SK-N-SH (cell line): ENCODE results near the gene RPS6KB2. TPM values are rescaled to one million over a fixed set of nuclear protein-coding genes. Genes with fewer than 3 reads are reported as not detected.

ENCODE experiments used
- CTCF ChIA-PET: fragments of 300-600, 350-600 bp; formaldehyde crosslinking; extraction: SDS; loops from one replicate; lab custom pipeline; 2021; lab: Yijun Ruan, JAX
- POLR2A ChIA-PET: fragments of 350-600 bp; sonication (Branson Sonifier 250); formaldehyde crosslinking; extraction: SDS; loops from one replicate; lab custom pipeline; 2020; ENCODE audit warnings: antibody characterized with exemption, inconsistent platforms; lab: Yijun Ruan, JAX
- DNase-seq: peaks from one replicate; pipeline ENCODE4 v3.0.0; 2012
- H2AFZ ChIP-seq: fragments of 200-600 bp; sonication (generic); 2 replicates; pipeline ENCODE4 v1.8.1; 2016; ENCODE audit warnings: antibody characterized with exemption, mild to moderate bottlenecking, low read depth
- H3F3A ChIP-seq: fragments of 200-600 bp; sonication (generic); replicated peaks from 2 replicates; pipeline ENCODE3; 2016; ENCODE audit warnings: antibody characterized with exemption, mild to moderate bottlenecking; ENCODE audit not compliant: insufficient read depth
- H3K27ac ChIP-seq, 2 experiments: fragments of 200-500 bp in 1 of 2; fragments of 200-600 bp in 1 of 2; sonication (Bioruptor generic) in 1 of 2; sonication (generic), shearing (Covaris generic) in 1 of 2; 2 replicates each; pipeline versions ENCODE4 v1.5.1 to v1.6.1; 2014 to 2016; ENCODE audit warnings: low read depth in 2 of 2, inconsistent platforms in 1 of 2, low read length in 1 of 2, mild to moderate bottlenecking in 1 of 2, mixed read lengths in 1 of 2
- H3K27me3 ChIP-seq: fragments of 200-600 bp; sonication (generic), shearing (Covaris generic); 2 replicates; pipeline ENCODE4 v1.6.1; 2016; ENCODE audit warnings: mixed run types; ENCODE audit not compliant: insufficient read depth
- H3K36me3 ChIP-seq, 2 experiments: fragments of 200-500 bp in 1 of 2; fragments of 200-600 bp in 1 of 2; sonication (Bioruptor generic) in 1 of 2; sonication (generic) in 1 of 2; replicated peaks in 1 of 2; 2 replicates each; pipeline versions ENCODE3 to v1.5.1; 2014 to 2016; ENCODE audit warnings: low read length in 1 of 2, mild to moderate bottlenecking in 1 of 2; ENCODE audit not compliant: insufficient read depth in 2 of 2, control insufficient read depth in 1 of 2
- H3K4me1 ChIP-seq, 2 experiments: fragments of 200-500 bp in 1 of 2; fragments of 200-600 bp in 1 of 2; sonication (Bioruptor generic) in 1 of 2; sonication (generic), shearing (Covaris generic) in 1 of 2; 2 replicates each; pipeline versions ENCODE4 v1.5.1 to v1.6.1; 2014 to 2016; ENCODE audit warnings: low read depth in 1 of 2, low read length in 1 of 2, mixed run types in 1 of 2; ENCODE audit not compliant: insufficient read depth in 2 of 2, control insufficient read depth in 1 of 2
- H3K4me2 ChIP-seq: fragments of 200-600 bp; sonication (generic), shearing (Covaris generic); 2 replicates; pipeline ENCODE4 v1.6.1; 2017; ENCODE audit warnings: mixed run types
- H3K4me3 ChIP-seq, 2 experiments: fragments of 200-500 bp in 1 of 2; fragments of 200-600 bp in 1 of 2; sonication (Bioruptor generic) in 1 of 2; sonication (generic), shearing (Covaris generic) in 1 of 2; 2 replicates each; pipeline versions ENCODE4 v1.5.1 to v1.8.1; 2014 to 2016; ENCODE audit warnings: low read depth in 2 of 2, inconsistent platforms in 1 of 2, low read length in 1 of 2, mild to moderate bottlenecking in 1 of 2, mixed read lengths in 1 of 2, moderate library complexity in 1 of 2
- H3K79me2 ChIP-seq: fragments of 200-600 bp; sonication (generic); 2 replicates; pipeline ENCODE4 v1.8.1; 2017; ENCODE audit warnings: mild to moderate bottlenecking; ENCODE audit not compliant: insufficient read depth
- H3K9ac ChIP-seq: fragments of 200-600 bp; sonication (generic); 2 replicates; pipeline ENCODE4 v1.6.1; 2017; ENCODE audit warnings: mixed run types
- H3K9me2 ChIP-seq: fragments of 200-600 bp; sonication (generic); 2 replicates; pipeline ENCODE4 v1.6.1; 2017; ENCODE audit warnings: mixed run types
- H3K9me3 ChIP-seq: fragments of 200-600 bp; sonication (generic); 2 replicates; pipeline ENCODE4 v1.6.1; 2017; ENCODE audit warnings: mixed run types, mild to moderate bottlenecking, moderate library complexity
- H4K20me1 ChIP-seq: fragments of 200-600 bp; sonication (generic); 2 replicates; pipeline ENCODE4 v1.6.1; 2017; ENCODE audit warnings: mild to moderate bottlenecking, mixed run types; ENCODE audit not compliant: insufficient read depth
- ELF1 ChIP-seq: IDR thresholded peaks from 2 replicates; pipeline ENCODE4 v1.4.0; 2012
- FOSL2 ChIP-seq: IDR thresholded peaks from 2 replicates; pipeline ENCODE4 v1.4.0; 2012; ENCODE audit warnings: low read depth, mild to moderate bottlenecking, moderate library complexity, borderline replicate concordance
- GABPA ChIP-seq: IDR thresholded peaks from 2 replicates; pipeline ENCODE4 v1.4.0; 2012; ENCODE audit warnings: low read depth, mild to moderate bottlenecking
- GATA2 ChIP-seq: sonication (generic); formaldehyde crosslinking; IDR thresholded peaks from 2 replicates; pipeline ENCODE4 v1.5.0; 2020; ENCODE audit warnings: mild to moderate bottlenecking, missing genetic modification reagents
- NRF1 ChIP-seq: IDR thresholded peaks from 2 replicates; pipeline ENCODE4 v1.6.1; 2012; ENCODE audit warnings: low read depth, mild to moderate bottlenecking, low read length
- PBX3 ChIP-seq: IDR thresholded peaks from 2 replicates; pipeline ENCODE4; 2012
- RAD21 ChIP-seq: IDR thresholded peaks from 2 replicates; pipeline ENCODE4 v1.6.1; 2012; ENCODE audit warnings: mild to moderate bottlenecking, low read length
- RFX5 ChIP-seq: IDR thresholded peaks from 2 replicates; pipeline ENCODE4 v1.6.1; 2012; ENCODE audit warnings: mild to moderate bottlenecking, improper control_type of control experiment, low read length
- USF1 ChIP-seq: IDR thresholded peaks from 2 replicates; pipeline ENCODE4 v1.4.0; 2012; ENCODE audit warnings: low read depth, borderline replicate concordance
- ZBTB33 ChIP-seq: IDR thresholded peaks from 2 replicates; pipeline ENCODE4 v1.4.0; 2012; ENCODE audit warnings: low read depth, borderline replicate concordance
- WGBS: methylation state at CpG from one replicate; pipeline ENCODE4 v1.1.6; 2017; ENCODE audit warnings: low lambda C conversion rate; 5-methylcytosine and 5-hydroxymethylcytosine counted together
- polyA plus RNA-seq, 3 experiments: library from polyadenylated mRNA; depleted of rRNA; stranded (reverse); fragments of >200 nt; gene quantifications; 2 replicates each; pipeline ENCODE4 v1.2.3, GENCODE V29; 2012

The RPS6KB2 gene
- polyA plus RNA-seq, 1 of the 3 experiments (the other 2 are of a cell fraction), result 52.0 TPM

GRCh38 chr11:67435727-67436458 is 7.6 kb downstream of the RPS6KB2 start (continued):
- TF ChIP-seq PBX3, result no peak
- TF ChIP-seq ELF1, result no peak
- no peak for TF ChIP-seq NRF1
- no peak for TF ChIP-seq FOSL2
- no peak for TF ChIP-seq ZBTB33
- no peak for TF ChIP-seq USF1
- no peak for TF ChIP-seq GABPA

- Histone ChIP-seq H2AFZ (no peak overlapping the region), H3K9ac (no peak overlapping the region), H3K9me2 (no peaks in the 10 kb centered on the region), H4K20me1 (no peaks in the 10 kb centered on the region), H3K79me2 (no peaks in the 10 kb centered on the region), H3K27ac (no peak overlapping the region), H3K4me2 (no peak overlapping the region), H3K9me3 (no peaks in the 10 kb centered on the region), H3K4me3 (no peak overlapping the region), H3K27me3 (no peaks in the 10 kb centered on the region), H3K4me1 (no peaks in the 10 kb centered on the region), H3F3A (no peaks in the 10 kb centered on the region), H3K36me3 (peaks cover 3 to 56% of the 10 kb centered on the region in 2 experiments)
- POLR2A ChIA-PET, result interaction anchor here (1.0 kb wide), 1 partner anchor 8 kb away, joined by 3 read pairs; the partner anchor contains the start of gene RPS6KB2
- CTCF ChIA-PET, result no interaction called here
- no peak for TF ChIP-seq RAD21
- TF ChIP-seq RFX5, result no peak
- no peak for TF ChIP-seq PBX3
- no peak for TF ChIP-seq GATA2
- DNase-seq, result no peak
- WGBS, result 79% methylated on average over 6 of the region's 6 CpGs
These were observed 8.3 kb downstream of the RPS6KB2 start for GRCh38 chr11:67436459-67437081.
